ENCODE results near the gene PKDREJ. TPM values are rescaled to one million over a fixed set of nuclear protein-coding genes. Genes with fewer than 3 reads are reported as not detected.
"Not testable (repeated sequence)": the region's sequence is repeated elsewhere in the genome, so short reads cannot be mapped to it uniquely, and the experiment has no call there.

The PKDREJ gene
- total and polyA plus RNA-seq, 4 donors, result 0.02 to 0.06 (median 0.03) TPM

DNA sequence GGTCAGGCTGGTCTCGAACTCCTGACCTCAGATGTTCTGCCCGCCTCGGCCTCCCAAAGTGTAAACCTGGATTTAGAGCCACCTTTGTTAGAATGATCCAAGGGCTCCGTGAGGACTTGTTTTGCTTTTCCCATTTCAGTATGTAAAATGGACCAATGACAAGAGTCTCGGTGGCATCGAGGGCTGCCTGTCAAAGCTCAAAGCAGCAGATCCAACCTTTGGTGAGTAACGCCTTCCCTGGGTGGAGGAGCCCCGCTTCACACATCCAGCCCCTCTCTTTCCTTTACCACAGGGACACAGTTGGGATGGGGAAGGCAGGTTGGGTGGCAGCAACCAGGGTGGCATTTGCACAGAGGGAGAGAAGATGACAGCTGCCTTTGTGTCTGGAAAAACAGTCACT lies 9.1 kb upstream of the PKDREJ start:
- ATAC-seq (ENCODE audit: insufficient read depth, low FRiP score) (no peak), DNase-seq (no peak)
- TF ChIP-seq, protein P1, sequence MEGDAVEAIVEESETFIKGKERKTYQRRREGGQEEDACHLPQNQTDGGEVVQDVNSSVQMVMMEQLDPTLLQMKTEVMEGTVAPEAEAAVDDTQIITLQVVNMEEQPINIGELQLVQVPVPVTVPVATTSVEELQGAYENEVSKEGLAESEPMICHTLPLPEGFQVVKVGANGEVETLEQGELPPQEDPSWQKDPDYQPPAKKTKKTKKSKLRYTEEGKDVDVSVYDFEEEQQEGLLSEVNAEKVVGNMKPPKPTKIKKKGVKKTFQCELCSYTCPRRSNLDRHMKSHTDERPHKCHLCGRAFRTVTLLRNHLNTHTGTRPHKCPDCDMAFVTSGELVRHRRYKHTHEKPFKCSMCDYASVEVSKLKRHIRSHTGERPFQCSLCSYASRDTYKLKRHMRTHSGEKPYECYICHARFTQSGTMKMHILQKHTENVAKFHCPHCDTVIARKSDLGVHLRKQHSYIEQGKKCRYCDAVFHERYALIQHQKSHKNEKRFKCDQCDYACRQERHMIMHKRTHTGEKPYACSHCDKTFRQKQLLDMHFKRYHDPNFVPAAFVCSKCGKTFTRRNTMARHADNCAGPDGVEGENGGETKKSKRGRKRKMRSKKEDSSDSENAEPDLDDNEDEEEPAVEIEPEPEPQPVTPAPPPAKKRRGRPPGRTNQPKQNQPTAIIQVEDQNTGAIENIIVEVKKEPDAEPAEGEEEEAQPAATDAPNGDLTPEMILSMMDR (IDR thresholded peaks at IDR 0.05; ENCODE audit: control extremely low read depth, extremely low read depth), result no peak
- Histone ChIP-seq H3K9me3 (ENCODE audit: control insufficient read depth in 4 of 4, insufficient read depth in 3 of 4, low read length in 3 of 4) (no peaks in the 10 kb centered on the region), H3K27ac (ENCODE audit: low read depth in 1 of 2, low read length in 1 of 2) (no peak overlapping the region), H3K27me3 (ENCODE audit: control insufficient read depth in 3 of 3, insufficient read depth in 3 of 3, low read length in 2 of 3) (no peaks in the 10 kb centered on the region), H3K4me3 (no peak overlapping the region), H3K4me1 (ENCODE audit: control insufficient read depth in 5 of 5, insufficient read depth in 5 of 5, low read length in 5 of 5) (peaks cover 0 to 18% (median 6%) of the 10 kb centered on the region in 5 donors), H3K36me3 (ENCODE audit: control insufficient read depth in 4 of 4, insufficient read depth in 4 of 4, low read length in 4 of 4) (peaks cover 8 to 36% (median 28%) of the 10 kb centered on the region in 4 donors), H3K9ac (ENCODE audit: insufficient read depth in 1 of 2, low read length in 2 of 2) (no peak overlapping the region)
- 96 to 98% methylated on average over 8 of the region's 8 CpGs for WGBS, 2 donors

DNA sequence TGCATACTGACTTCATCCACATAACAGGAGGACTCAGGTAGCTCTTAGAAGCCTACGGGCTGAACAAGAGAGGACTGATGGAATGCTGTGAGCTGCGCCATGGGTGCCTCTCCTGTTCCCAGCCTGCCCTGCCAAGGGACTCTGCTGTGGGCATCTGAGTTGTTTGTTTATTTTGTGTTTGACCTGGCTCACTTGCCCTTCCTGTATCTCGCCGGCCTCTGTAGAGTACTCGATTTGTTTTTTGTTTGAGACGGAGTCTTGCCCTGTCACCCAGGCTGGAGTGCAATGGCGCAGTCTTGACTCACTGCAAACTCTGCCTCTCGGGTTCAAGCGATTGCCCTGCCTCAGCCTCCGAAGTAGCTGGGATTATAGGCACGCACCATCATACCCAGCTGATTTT lies 6.4 kb upstream of the PKDREJ start:
- H3K9ac ChIP-seq (ENCODE audit: insufficient read depth in 1 of 2, low read length in 2 of 2), result no peak overlapping the region
- H3K27me3 ChIP-seq (ENCODE audit: control insufficient read depth in 3 of 3, insufficient read depth in 3 of 3, low read length in 2 of 3), result no peaks in the 10 kb centered on the region
- TF ChIP-seq, protein P1 (IDR thresholded peaks at IDR 0.05; ENCODE audit: control extremely low read depth, extremely low read depth), result no peak
- H3K9me3 ChIP-seq (ENCODE audit: control insufficient read depth in 4 of 4, insufficient read depth in 3 of 4, low read length in 3 of 4), result no peaks in the 10 kb centered on the region
- H3K4me1 ChIP-seq (ENCODE audit: control insufficient read depth in 5 of 5, insufficient read depth in 5 of 5, low read length in 5 of 5), result peaks cover 0 to 21% (median 6%) of the 10 kb centered on the region in 5 donors
- ATAC-seq (ENCODE audit: insufficient read depth, low FRiP score), result no peak
- 67 to 86% methylated on average over 11 of the region's 11 CpGs for WGBS, 2 donors
- DNase-seq, result no peak
- no peak overlapping the region for H3K4me3 ChIP-seq
- H3K36me3 ChIP-seq (ENCODE audit: control insufficient read depth in 4 of 4, insufficient read depth in 4 of 4, low read length in 4 of 4), result peaks cover 0 to 23% (median 13%) of the 10 kb centered on the region in 4 donors
- no peak overlapping the region for H3K27ac ChIP-seq (ENCODE audit: low read depth in 1 of 2, low read length in 1 of 2)

DNA sequence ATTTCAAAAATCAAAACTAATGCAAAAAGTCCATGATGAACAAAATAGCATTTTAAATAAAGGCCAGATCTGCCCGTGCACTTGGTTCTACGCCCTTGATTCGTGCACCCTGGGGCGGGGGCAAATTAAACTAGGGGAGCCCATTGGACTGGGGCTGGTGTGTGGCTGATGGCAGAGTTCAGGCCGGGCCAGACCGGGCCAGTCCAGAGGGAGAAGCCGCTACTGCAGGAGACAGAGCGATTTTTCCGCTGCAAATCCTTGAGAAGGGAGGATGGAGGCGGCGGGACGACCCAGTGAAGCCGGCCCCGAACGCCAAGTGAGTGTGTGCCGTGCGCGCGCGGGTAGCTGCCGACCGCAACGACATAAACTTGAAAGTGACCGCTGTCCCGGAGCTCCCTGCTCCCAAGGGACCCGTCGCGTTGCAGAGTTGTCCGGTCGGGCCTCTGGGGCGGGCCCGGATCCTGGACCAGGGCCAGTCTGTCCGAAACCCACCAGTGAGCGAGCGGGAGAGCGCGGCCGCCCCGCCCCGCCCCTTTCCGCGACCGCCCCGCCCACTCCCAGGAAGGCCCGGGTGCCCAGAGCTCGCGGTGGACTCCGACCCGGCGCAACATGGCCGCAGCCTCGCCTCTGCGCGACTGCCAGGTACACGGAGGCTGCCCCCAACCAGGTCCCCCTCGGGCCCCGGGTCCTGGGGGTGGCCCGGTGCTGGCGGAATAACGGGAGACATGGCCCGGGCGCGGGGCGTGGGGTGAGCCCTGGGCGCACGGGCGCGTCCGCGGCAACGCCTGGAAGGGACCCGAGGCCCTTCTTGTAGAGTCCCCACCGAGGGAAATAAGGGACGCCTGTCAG lies 4.5 kb upstream of the PKDREJ start, which contains the start of gene TTC38:
TSS of gene TTC38 (plus strand) at position 578 of the 849 bp plus-strand sequence. CDS start at position 610, 32 bp downstream.
- peak within 1 kb of the TSS; percentile 30 to 80 for H3K9ac ChIP-seq (ENCODE audit: insufficient read depth in 1 of 2, low read length in 2 of 2)
- WGBS, 2 donors, result 1% methylated on average over 52 to 74 of the region's 74 CpGs
- DNase-seq, result peak; percentile 89 to 94 (median 91)
- TF ChIP-seq, protein P1 (IDR thresholded peaks at IDR 0.05; ENCODE audit: control extremely low read depth, extremely low read depth), result no peak
- H3K27ac ChIP-seq (ENCODE audit: low read depth in 1 of 2, low read length in 1 of 2), result peak within 1 kb of the TSS; percentile 93 to 94
- peaks cover 0 to 7% (median 3%) of the 10 kb centered on the region in 4 donors for H3K36me3 ChIP-seq (ENCODE audit: control insufficient read depth in 4 of 4, insufficient read depth in 4 of 4, low read length in 4 of 4)
- peak within 1 kb of the TSS; percentile 90 for H3K4me3 ChIP-seq
- peaks cover 0 to 7% (median 3%) of the 10 kb centered on the region in 3 donors for H3K27me3 ChIP-seq (ENCODE audit: control insufficient read depth in 3 of 3, insufficient read depth in 3 of 3, low read length in 2 of 3)
- peaks cover 0 to 21% (median 7%) of the 10 kb centered on the region in 5 donors for H3K4me1 ChIP-seq (ENCODE audit: control insufficient read depth in 5 of 5, insufficient read depth in 5 of 5, low read length in 5 of 5)
- no peaks in the 10 kb centered on the region for H3K9me3 ChIP-seq (ENCODE audit: control insufficient read depth in 4 of 4, insufficient read depth in 3 of 4, low read length in 3 of 4)
- peak; percentile 96 for ATAC-seq (ENCODE audit: insufficient read depth, low FRiP score)

DNA sequence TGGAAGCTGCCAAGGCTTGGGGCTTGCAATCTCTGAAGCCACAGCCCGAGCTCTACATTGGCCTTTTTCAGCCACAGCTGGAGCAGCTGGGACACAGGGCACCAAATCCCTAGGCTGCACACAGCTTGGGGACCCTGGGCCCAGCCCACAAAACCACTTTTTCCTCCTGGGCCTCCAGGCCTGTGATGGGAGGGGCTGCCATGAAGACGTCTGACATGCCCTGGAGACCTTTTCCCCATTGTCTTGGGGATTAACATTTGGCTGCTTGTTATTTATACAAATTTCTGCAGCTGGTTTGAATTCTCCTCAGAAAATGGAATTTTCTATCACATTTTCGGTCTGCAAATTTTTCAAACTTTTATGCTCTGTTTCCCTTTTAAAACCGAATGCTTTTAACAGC lies 2.5 kb upstream of the PKDREJ start:
- not testable (repeated sequence) for H3K9me3 ChIP-seq (ENCODE audit: control insufficient read depth in 4 of 4, insufficient read depth in 3 of 4, low read length in 3 of 4); H3K36me3 ChIP-seq (ENCODE audit: control insufficient read depth in 4 of 4, insufficient read depth in 4 of 4, low read length in 4 of 4); ATAC-seq (ENCODE audit: insufficient read depth, low FRiP score); DNase-seq; H3K27ac ChIP-seq (ENCODE audit: low read depth in 1 of 2, low read length in 1 of 2); H3K9ac ChIP-seq (ENCODE audit: insufficient read depth in 1 of 2, low read length in 2 of 2); H3K4me3 ChIP-seq
- H3K27me3 ChIP-seq (ENCODE audit: control insufficient read depth in 3 of 3, insufficient read depth in 3 of 3, low read length in 2 of 3), result peaks cover 0 to 26% (median 15%) of the 10 kb centered on the region in 3 donors
- H3K4me1 ChIP-seq (ENCODE audit: control insufficient read depth in 5 of 5, insufficient read depth in 5 of 5, low read length in 5 of 5), result peaks cover 0 to 21% (median 7%) of the 10 kb centered on the region in 5 donors
- WGBS, 2 donors, result 91 to 93% methylated on average over 4 of the region's 4 CpGs

DNA sequence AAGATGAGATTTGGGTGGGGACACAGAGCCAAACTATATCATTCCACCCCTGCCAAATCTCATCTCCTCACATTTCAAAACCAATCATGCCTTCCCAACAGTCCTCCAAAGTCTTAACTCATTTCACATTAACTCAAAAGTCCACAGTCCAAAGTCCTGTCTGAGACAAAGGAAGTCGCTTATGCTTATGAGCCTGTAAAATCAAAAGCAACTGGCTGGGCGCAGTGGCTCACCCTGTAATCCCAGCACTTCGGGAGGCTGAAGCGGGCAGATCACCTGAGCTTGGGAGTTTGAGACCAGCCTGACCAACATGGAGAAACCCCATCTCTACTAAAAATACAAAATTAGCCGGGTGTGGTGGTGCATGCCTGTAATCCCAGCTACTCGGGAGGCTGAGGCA lies 1.4 kb upstream of the PKDREJ start:
- Histone ChIP-seq H3K4me1 (ENCODE audit: control insufficient read depth in 5 of 5, insufficient read depth in 5 of 5, low read length in 5 of 5) (peaks cover 0 to 20% (median 7%) of the 10 kb centered on the region in 5 donors), H3K27me3 (ENCODE audit: control insufficient read depth in 3 of 3, insufficient read depth in 3 of 3, low read length in 2 of 3) (peaks cover 0 to 31% (median 19%) of the 10 kb centered on the region in 3 donors)
- not testable (repeated sequence) for H3K9me3 ChIP-seq (ENCODE audit: control insufficient read depth in 4 of 4, insufficient read depth in 3 of 4, low read length in 3 of 4); ATAC-seq (ENCODE audit: insufficient read depth, low FRiP score); H3K27ac ChIP-seq (ENCODE audit: low read depth in 1 of 2, low read length in 1 of 2); H3K9ac ChIP-seq (ENCODE audit: insufficient read depth in 1 of 2, low read length in 2 of 2); H3K4me3 ChIP-seq; H3K36me3 ChIP-seq (ENCODE audit: control insufficient read depth in 4 of 4, insufficient read depth in 4 of 4, low read length in 4 of 4); DNase-seq
- WGBS, 2 donors, result 93 to 98% methylated on average over 6 of the region's 6 CpGs

Measured in lung (tissue), 12 donors.